Measurements from ENCODE around the gene SALL4.

- TF ChIP-seq, protein P1, sequence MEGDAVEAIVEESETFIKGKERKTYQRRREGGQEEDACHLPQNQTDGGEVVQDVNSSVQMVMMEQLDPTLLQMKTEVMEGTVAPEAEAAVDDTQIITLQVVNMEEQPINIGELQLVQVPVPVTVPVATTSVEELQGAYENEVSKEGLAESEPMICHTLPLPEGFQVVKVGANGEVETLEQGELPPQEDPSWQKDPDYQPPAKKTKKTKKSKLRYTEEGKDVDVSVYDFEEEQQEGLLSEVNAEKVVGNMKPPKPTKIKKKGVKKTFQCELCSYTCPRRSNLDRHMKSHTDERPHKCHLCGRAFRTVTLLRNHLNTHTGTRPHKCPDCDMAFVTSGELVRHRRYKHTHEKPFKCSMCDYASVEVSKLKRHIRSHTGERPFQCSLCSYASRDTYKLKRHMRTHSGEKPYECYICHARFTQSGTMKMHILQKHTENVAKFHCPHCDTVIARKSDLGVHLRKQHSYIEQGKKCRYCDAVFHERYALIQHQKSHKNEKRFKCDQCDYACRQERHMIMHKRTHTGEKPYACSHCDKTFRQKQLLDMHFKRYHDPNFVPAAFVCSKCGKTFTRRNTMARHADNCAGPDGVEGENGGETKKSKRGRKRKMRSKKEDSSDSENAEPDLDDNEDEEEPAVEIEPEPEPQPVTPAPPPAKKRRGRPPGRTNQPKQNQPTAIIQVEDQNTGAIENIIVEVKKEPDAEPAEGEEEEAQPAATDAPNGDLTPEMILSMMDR (IDR thresholded peaks at IDR 0.05): no peak
- no peak for TF ChIP-seq POLR2AphosphoS5 (IDR thresholded peaks at IDR 0.05)
These were observed 8.7 kb upstream of the SALL4 start for GRCh38 chr20:51811042-51811355.

Measured in prostate gland (tissue), 2 donors.